SK-N-SH (cell line): ENCODE results near the gene DNAJB11. TPM values are rescaled to one million over a fixed set of nuclear protein-coding genes. Genes with fewer than 3 reads are reported as not detected.

ENCODE experiments used
- CTCF ChIA-PET: fragments of 300-600, 350-600 bp; formaldehyde crosslinking; extraction: SDS; loops from one replicate; lab custom pipeline; 2021; lab: Yijun Ruan, JAX
- POLR2A ChIA-PET: fragments of 350-600 bp; sonication (Branson Sonifier 250); formaldehyde crosslinking; extraction: SDS; loops from one replicate; lab custom pipeline; 2020; ENCODE audit warnings: antibody characterized with exemption, inconsistent platforms; lab: Yijun Ruan, JAX
- DNase-seq: peaks from one replicate; pipeline ENCODE4 v3.0.0; 2012
- H2AFZ ChIP-seq: fragments of 200-600 bp; sonication (generic); 2 replicates; pipeline ENCODE4 v1.8.1; 2016; ENCODE audit warnings: antibody characterized with exemption, mild to moderate bottlenecking, low read depth
- H3F3A ChIP-seq: fragments of 200-600 bp; sonication (generic); replicated peaks from 2 replicates; pipeline ENCODE3; 2016; ENCODE audit warnings: antibody characterized with exemption, mild to moderate bottlenecking; ENCODE audit not compliant: insufficient read depth
- H3K27ac ChIP-seq, 2 experiments: fragments of 200-500 bp in 1 of 2; fragments of 200-600 bp in 1 of 2; sonication (Bioruptor generic) in 1 of 2; sonication (generic), shearing (Covaris generic) in 1 of 2; 2 replicates each; pipeline versions ENCODE4 v1.5.1 to v1.6.1; 2014 to 2016; ENCODE audit warnings: low read depth in 2 of 2, inconsistent platforms in 1 of 2, low read length in 1 of 2, mild to moderate bottlenecking in 1 of 2, mixed read lengths in 1 of 2
- H3K27me3 ChIP-seq: fragments of 200-600 bp; sonication (generic), shearing (Covaris generic); 2 replicates; pipeline ENCODE4 v1.6.1; 2016; ENCODE audit warnings: mixed run types; ENCODE audit not compliant: insufficient read depth
- H3K36me3 ChIP-seq, 2 experiments: fragments of 200-500 bp in 1 of 2; fragments of 200-600 bp in 1 of 2; sonication (Bioruptor generic) in 1 of 2; sonication (generic) in 1 of 2; replicated peaks in 1 of 2; 2 replicates each; pipeline versions ENCODE3 to v1.5.1; 2014 to 2016; ENCODE audit warnings: low read length in 1 of 2, mild to moderate bottlenecking in 1 of 2; ENCODE audit not compliant: insufficient read depth in 2 of 2, control insufficient read depth in 1 of 2
- H3K4me1 ChIP-seq, 2 experiments: fragments of 200-500 bp in 1 of 2; fragments of 200-600 bp in 1 of 2; sonication (Bioruptor generic) in 1 of 2; sonication (generic), shearing (Covaris generic) in 1 of 2; 2 replicates each; pipeline versions ENCODE4 v1.5.1 to v1.6.1; 2014 to 2016; ENCODE audit warnings: low read depth in 1 of 2, low read length in 1 of 2, mixed run types in 1 of 2; ENCODE audit not compliant: insufficient read depth in 2 of 2, control insufficient read depth in 1 of 2
- H3K4me2 ChIP-seq: fragments of 200-600 bp; sonication (generic), shearing (Covaris generic); 2 replicates; pipeline ENCODE4 v1.6.1; 2017; ENCODE audit warnings: mixed run types
- H3K4me3 ChIP-seq, 2 experiments: fragments of 200-500 bp in 1 of 2; fragments of 200-600 bp in 1 of 2; sonication (Bioruptor generic) in 1 of 2; sonication (generic), shearing (Covaris generic) in 1 of 2; 2 replicates each; pipeline versions ENCODE4 v1.5.1 to v1.8.1; 2014 to 2016; ENCODE audit warnings: low read depth in 2 of 2, inconsistent platforms in 1 of 2, low read length in 1 of 2, mild to moderate bottlenecking in 1 of 2, mixed read lengths in 1 of 2, moderate library complexity in 1 of 2
- H3K79me2 ChIP-seq: fragments of 200-600 bp; sonication (generic); 2 replicates; pipeline ENCODE4 v1.8.1; 2017; ENCODE audit warnings: mild to moderate bottlenecking; ENCODE audit not compliant: insufficient read depth
- H3K9ac ChIP-seq: fragments of 200-600 bp; sonication (generic); 2 replicates; pipeline ENCODE4 v1.6.1; 2017; ENCODE audit warnings: mixed run types
- H3K9me2 ChIP-seq: fragments of 200-600 bp; sonication (generic); 2 replicates; pipeline ENCODE4 v1.6.1; 2017; ENCODE audit warnings: mixed run types
- H3K9me3 ChIP-seq: fragments of 200-600 bp; sonication (generic); 2 replicates; pipeline ENCODE4 v1.6.1; 2017; ENCODE audit warnings: mixed run types, mild to moderate bottlenecking, moderate library complexity
- H4K20me1 ChIP-seq: fragments of 200-600 bp; sonication (generic); 2 replicates; pipeline ENCODE4 v1.6.1; 2017; ENCODE audit warnings: mild to moderate bottlenecking, mixed run types; ENCODE audit not compliant: insufficient read depth
- EP300 ChIP-seq, 2 experiments: IDR thresholded peaks; 2 replicates each; pipeline versions ENCODE4 v1.4.0 to v1.6.1; 2012; ENCODE audit warnings: borderline replicate concordance in 1 of 2, low read depth in 1 of 2, low read length in 1 of 2
- FOXJ3 ChIP-seq: sonication (generic); formaldehyde crosslinking; IDR thresholded peaks from 2 replicates; pipeline ENCODE4 v1.5.1; 2020; ENCODE audit warnings: mild to moderate bottlenecking, missing genetic modification reagents
- GATA2 ChIP-seq: sonication (generic); formaldehyde crosslinking; IDR thresholded peaks from 2 replicates; pipeline ENCODE4 v1.5.0; 2020; ENCODE audit warnings: mild to moderate bottlenecking, missing genetic modification reagents
- NFIC ChIP-seq: IDR thresholded peaks from 2 replicates; pipeline ENCODE4 v1.4.0; 2012; ENCODE audit warnings: borderline replicate concordance
- NRF1 ChIP-seq: IDR thresholded peaks from 2 replicates; pipeline ENCODE4 v1.6.1; 2012; ENCODE audit warnings: low read depth, mild to moderate bottlenecking, low read length
- PBX3 ChIP-seq: IDR thresholded peaks from 2 replicates; pipeline ENCODE4; 2012
- RAD21 ChIP-seq: IDR thresholded peaks from 2 replicates; pipeline ENCODE4 v1.6.1; 2012; ENCODE audit warnings: mild to moderate bottlenecking, low read length
- RCOR1 ChIP-seq: fragments of 150-350 bp; IDR thresholded peaks from 2 replicates; pipeline ENCODE4 v1.6.1; 2017; ENCODE audit warnings: antibody characterized with exemption, low read length
- USF1 ChIP-seq: IDR thresholded peaks from 2 replicates; pipeline ENCODE4 v1.4.0; 2012; ENCODE audit warnings: low read depth, borderline replicate concordance
- YY1 ChIP-seq: IDR thresholded peaks from 2 replicates; pipeline ENCODE4 v1.4.0; 2012; ENCODE audit warnings: low read depth, mild to moderate bottlenecking
- ZBTB33 ChIP-seq: IDR thresholded peaks from 2 replicates; pipeline ENCODE4 v1.4.0; 2012; ENCODE audit warnings: low read depth, borderline replicate concordance
- WGBS: methylation state at CpG from one replicate; pipeline ENCODE4 v1.1.6; 2017; ENCODE audit warnings: low lambda C conversion rate; 5-methylcytosine and 5-hydroxymethylcytosine counted together
- polyA plus RNA-seq, 3 experiments: library from polyadenylated mRNA; depleted of rRNA; stranded (reverse); fragments of >200 nt; gene quantifications; 2 replicates each; pipeline ENCODE4 v1.2.3, GENCODE V29; 2012

The DNAJB11 gene
- polyA plus RNA-seq, 1 of the 3 experiments (the other 2 are of a cell fraction): 33.3 TPM

DNA sequence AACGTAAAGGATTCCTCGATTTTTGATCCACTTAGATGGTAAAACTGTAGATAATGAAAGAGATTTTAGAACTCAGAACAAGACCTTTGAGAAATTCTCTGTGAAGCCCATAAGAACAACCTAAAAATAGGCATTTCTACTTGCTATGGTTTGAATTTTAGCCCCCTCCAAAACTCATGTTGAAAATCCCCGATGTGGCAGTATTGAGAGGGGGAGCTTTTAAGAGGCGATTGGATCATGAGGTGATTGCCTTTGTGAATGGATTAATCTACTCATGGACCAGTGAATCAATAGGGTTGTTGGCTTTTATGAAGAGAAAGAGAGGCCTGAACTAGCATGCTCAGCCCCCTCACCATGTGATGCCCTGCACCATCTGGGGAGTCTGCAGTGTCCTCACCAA is 22.2 kb downstream of the DNAJB11 start (continued):
- TF ChIP-seq NRF1: no peak
- no peak for TF ChIP-seq GATA2 (CRISPR knock-in tag)

DNA sequence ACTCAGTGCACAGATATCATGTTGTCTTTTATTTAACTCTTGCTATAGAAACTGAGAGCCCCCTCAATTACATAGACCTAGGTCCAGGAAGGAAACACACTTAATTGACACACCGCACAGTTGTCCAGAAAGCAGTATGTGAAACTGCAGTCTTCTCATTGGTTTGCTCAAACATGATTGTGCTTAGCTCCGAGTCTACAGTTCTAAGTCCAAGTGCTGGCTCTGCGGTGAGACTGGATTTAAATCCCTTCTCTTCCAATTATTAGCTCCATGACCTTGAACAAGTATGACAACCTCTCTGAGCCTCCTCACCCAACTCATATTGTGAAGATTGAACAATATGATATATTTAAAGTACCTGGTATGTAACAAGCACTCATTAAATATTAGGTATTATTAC is 23.3 kb downstream of the DNAJB11 start:
- Histone ChIP-seq H3K9me3 (no peaks in the 10 kb centered on the region), H2AFZ (no peak overlapping the region), H3K4me1 (no peaks in the 10 kb centered on the region), H3K4me3 (no peak overlapping the region), H3K27me3 (no peaks in the 10 kb centered on the region), H3K36me3 (no peaks in the 10 kb centered on the region), H3K27ac (no peak overlapping the region), H3K9ac (no peak overlapping the region), H3K9me2 (no peaks in the 10 kb centered on the region), H3K4me2 (no peak overlapping the region)
- POLR2A ChIA-PET: no interaction called here
- CTCF ChIA-PET: interaction anchor here (17.4 kb wide), 1 partner anchor 21 kb away, joined by 167 read pairs; the partner anchor contains the start of gene AHSG
- no peak for DNase-seq
- TF ChIP-seq PBX3 (no peak), RCOR1 (no peak), FOXJ3 (CRISPR knock-in tag) (no peak), EP300 (IDR thresholded peaks at IDR 0.05; ENCODE audit: borderline replicate concordance in 1 of 2, low read depth in 1 of 2, low read length in 1 of 2) (no peak), GATA2 (CRISPR knock-in tag) (no peak), NFIC (no peak), RAD21 (no peak)
- TF ChIP-seq, all 33 proteins: peak for 0
- 70% methylated on average over 3 of the region's 3 CpGs for WGBS
- Histone ChIP-seq H3F3A (no peaks in the 10 kb centered on the region), H3K79me2 (no peaks in the 10 kb centered on the region), H4K20me1 (no peaks in the 10 kb centered on the region)

DNA sequence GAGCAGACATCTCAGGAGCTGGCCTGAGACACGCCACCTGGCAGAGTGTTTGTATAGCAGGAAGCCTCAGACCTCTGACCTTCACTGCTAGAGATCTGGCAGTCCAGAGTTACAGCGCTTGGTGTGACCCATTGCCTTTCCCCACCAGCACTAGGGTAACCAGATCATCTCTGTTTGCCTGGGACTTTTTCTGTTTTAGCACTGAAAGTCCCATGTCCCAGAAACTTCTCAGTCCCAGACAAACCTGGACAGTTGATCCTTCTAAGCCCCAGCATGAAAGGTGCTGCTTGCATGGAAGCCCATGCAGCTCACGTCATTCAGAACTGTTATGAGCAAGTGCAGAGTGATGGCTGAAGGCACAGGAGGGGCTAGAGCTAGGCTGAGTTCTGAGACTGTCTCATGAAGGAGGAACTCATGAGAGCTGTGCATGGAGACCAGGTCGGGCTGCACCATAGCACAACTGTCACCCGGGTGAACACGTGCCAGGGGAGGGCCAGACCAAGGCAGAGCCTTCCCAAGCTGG is 24.1 kb downstream of the DNAJB11 start:
- Histone ChIP-seq H3F3A (no peaks in the 10 kb centered on the region), H3K9ac (no peak overlapping the region), H2AFZ (no peak overlapping the region), H3K79me2 (no peaks in the 10 kb centered on the region), H3K36me3 (no peaks in the 10 kb centered on the region)
- WGBS: 57% methylated on average over 6 of the region's 6 CpGs
- TF ChIP-seq ZBTB33: no peak
- TF ChIP-seq YY1: no peak
- TF ChIP-seq USF1: no peak
- TF ChIP-seq NRF1: no peak
- TF ChIP-seq, all 33 proteins: peak for 0
- ChIA-PET POLR2A (no interaction called here), CTCF (interaction anchor here (0.9 to 17.4 kb wide), 3 partner anchors 21 to 227 kb away, joined by 3 to 167 read pairs (median 4); partner anchors contain the start of gene AHSG)
- no peaks in the 10 kb centered on the region for H3K27me3 ChIP-seq
- H3K4me3 ChIP-seq: no peak overlapping the region
- no peaks in the 10 kb centered on the region for H4K20me1 ChIP-seq
- no peaks in the 10 kb centered on the region for H3K9me3 ChIP-seq
- H3K9me2 ChIP-seq: no peaks in the 10 kb centered on the region
- no peaks in the 10 kb centered on the region for H3K4me1 ChIP-seq
- no peak overlapping the region for H3K27ac ChIP-seq
- no peak for DNase-seq
- no peak overlapping the region for H3K4me2 ChIP-seq
